ENCODE measurements around the gene PHTF2. TPM values are rescaled to one million over a fixed set of nuclear protein-coding genes. Genes with fewer than 3 reads are reported as not detected.

PHTF2 gene
- total and polyA plus RNA-seq, 2 of the 4 experiments (the other 2 are of a cell fraction), result 28.3 to 69.9 TPM

- DNase-seq, result no peak
- no peak overlapping the region for H2BK5ac ChIP-seq (ENCODE audit: low read depth, low read length, poor library complexity, severe bottlenecking)
- POLR2A ChIA-PET (ENCODE audit: unreplicated experiment), result no interaction called here
- CTCF ChIA-PET, result no interaction called here
- H3K14ac ChIP-seq (replicated peaks; ENCODE audit: low read depth, low read length), result no peak overlapping the region
- no TSS peak for BruUV-seq (replicated peaks)
- no peak overlapping the region for H2BK120ac ChIP-seq (ENCODE audit: low read depth, low read length)
- no peak overlapping the region for H2AK5ac ChIP-seq (ENCODE audit: low read depth, low read length)
- H3K4me1 ChIP-seq (ENCODE audit: control insufficient read depth, insufficient read depth, low read length), result no peaks in the 10 kb centered on the region
- H4K91ac ChIP-seq (ENCODE audit: insufficient read depth, low read depth, low read length), result no peak overlapping the region
- H3K4me3 ChIP-seq (ENCODE audit: insufficient read depth, low read depth, low read length), result no peak overlapping the region
- H3K23ac ChIP-seq (ENCODE audit: low read depth, low read length), result no peak overlapping the region
- dilution Hi-C loops (cut with HindIII; ENCODE audit: low sequenced_read_pairs, unreplicated experiment), result no loop called here
- H3K4ac ChIP-seq (ENCODE audit: low read depth, low read length), result no peak overlapping the region
- H4K20me1 ChIP-seq (ENCODE audit: insufficient read depth, low read length), result no peaks in the 10 kb centered on the region
- intact Hi-C loops (cut with micrococcal nuclease), result no loop called here
- WGBS, 2 experiments (ENCODE audit: extremely low coverage in 2 of 2, insufficient read length in 1 of 2), result 100% methylated on average over 1 of the region's 1 CpG; no CpG with 5 or more reads in 1 of the 2 experiments
- no peaks in the 10 kb centered on the region for H3K9me3 ChIP-seq (ENCODE audit: control insufficient read depth, insufficient read depth, low read length)
- H3K27ac ChIP-seq (ENCODE audit: insufficient read depth, low read length), result no peak overlapping the region
- in situ Hi-C loops (cut with MboI; ENCODE audit: low sequenced_read_pairs), result no loop called here
- H3K9me1 ChIP-seq (ENCODE audit: insufficient read depth, low read length), result no peaks in the 10 kb centered on the region
- H2AK9ac ChIP-seq (replicated peaks; ENCODE audit: low read depth, low read length, poor library complexity), result no peak overlapping the region
- no peak for ATAC-seq (ENCODE audit: low read depth)
- no peak overlapping the region for H3K18ac ChIP-seq (ENCODE audit: low read depth, low read length)
- H3K9ac ChIP-seq (ENCODE audit: low read depth, low read length), result no peak overlapping the region
- no peak overlapping the region for H3K56ac ChIP-seq (ENCODE audit: extremely low read depth, insufficient read depth, low read length)
- H3K79me1 ChIP-seq (ENCODE audit: low read depth in 1 of 2, low read length in 2 of 2), result peaks cover 15 to 30% of the 10 kb centered on the region in 2 experiments
- H4K5ac ChIP-seq (ENCODE audit: low read depth, low read length), result peak overlapping the region; percentile 40; the same call in 1 of the 2 replicates
- H3K36me3 ChIP-seq (ENCODE audit: control insufficient read depth, insufficient read depth, low read length), result no peaks in the 10 kb centered on the region
- no peak overlapping the region for H3K4me2 ChIP-seq (ENCODE audit: low read depth, low read length)
- no peak overlapping the region for H2AFZ ChIP-seq (replicated peaks; ENCODE audit: low read length, poor library complexity)
- H4K8ac ChIP-seq (ENCODE audit: low read depth in 2 of 2, low read length in 2 of 2), result no peak overlapping the region
- no peak overlapping the region for H2BK15ac ChIP-seq (ENCODE audit: low read depth, low read length)
- TF ChIP-seq POLR2A (IDR thresholded peaks at IDR 0.05; ENCODE audit: low read depth, low read length), result no peak
- TF ChIP-seq SMC3 (IDR thresholded peaks at IDR 0.05; ENCODE audit: low read depth, low read length), result no peak
- TF ChIP-seq ELK1 (IDR thresholded peaks at IDR 0.05; ENCODE audit: borderline replicate concordance, low read depth, low read length), result no peak
- no peak for TF ChIP-seq RFX5 (IDR thresholded peaks at IDR 0.05; ENCODE audit: low read depth, low read length)
- TF ChIP-seq CHD1 (IDR thresholded peaks at IDR 0.05; ENCODE audit: low read depth, low read length), result no peak
- TF ChIP-seq NFE2L2 (IDR thresholded peaks at IDR 0.05; ENCODE audit: low read depth, low read length), result no peak
- no peak for TF ChIP-seq CEBPB (IDR thresholded peaks at IDR 0.05; ENCODE audit: low read depth, low read length)
- TF ChIP-seq MXI1 (IDR thresholded peaks at IDR 0.05; ENCODE audit: borderline replicate concordance, low read depth, low read length), result no peak
- TF ChIP-seq RAD21 (IDR thresholded peaks at IDR 0.05; ENCODE audit: low read length), result no peak
- no peak for TF ChIP-seq MAFK (IDR thresholded peaks at IDR 0.05; ENCODE audit: low read depth, low read length)
- no peak for TF ChIP-seq USF2 (IDR thresholded peaks at IDR 0.05; ENCODE audit: low read depth, low read length)
- no peak for TF ChIP-seq BHLHE40 (IDR thresholded peaks at IDR 0.05; ENCODE audit: low read depth, low read length)
- no peak for TF ChIP-seq CTCF (conservative IDR thresholded peaks at IDR 0.05; ENCODE audit: low read depth, low read length)
- TF ChIP-seq RCOR1 (IDR thresholded peaks at IDR 0.05; ENCODE audit: insufficient replicate concordance, low read length), result no peak
- no peak for TF ChIP-seq MAZ (IDR thresholded peaks at IDR 0.05; ENCODE audit: borderline replicate concordance, low read depth, low read length)
- no peaks in the 10 kb centered on the region for H3K27me3 ChIP-seq (ENCODE audit: control insufficient read depth, insufficient read depth, low read length)
- no peak overlapping the region for H2BK20ac ChIP-seq (ENCODE audit: low read depth, low read length)
Observed at GRCh38 chr7:77888998-77889397, 90.4 kb downstream of the PHTF2 start.

All from IMR-90 (cell line).